Measurements from ENCODE around the gene TCF20.

- TF ChIP-seq CTCF (IDR thresholded peaks at IDR 0.05) (no peak), POLR2A (IDR thresholded peaks at IDR 0.05; ENCODE audit: low read depth) (no peak), POLR2AphosphoS5 (IDR thresholded peaks at IDR 0.05) (no peak), EP300 (IDR thresholded peaks at IDR 0.05) (no peak)
Measured at GRCh38 chr22:42225841-42226240, 44.6 kb downstream of the TCF20 start.

Data from esophagus muscularis mucosa (tissue), 4 donors.